HG02852 (cell line): ENCODE measurements around the gene SAC3D1.
A peak's percentile ranks its signal among the peaks of the same experiment; 100 is the strongest.
"Not testable (repeated sequence)": the region's sequence is repeated elsewhere in the genome, so short reads cannot be mapped to it uniquely, and the experiment has no call there.

ENCODE experiments used
- ATAC-seq: cut with Tn5 transposase; IDR thresholded peaks from one replicate; pipeline ENCODE4 v1.9.1; 2021; ENCODE audit warnings: mild to moderate bottlenecking, moderate library complexity; ENCODE audit not compliant: unreplicated experiment

Gene SAC3D1

DNA sequence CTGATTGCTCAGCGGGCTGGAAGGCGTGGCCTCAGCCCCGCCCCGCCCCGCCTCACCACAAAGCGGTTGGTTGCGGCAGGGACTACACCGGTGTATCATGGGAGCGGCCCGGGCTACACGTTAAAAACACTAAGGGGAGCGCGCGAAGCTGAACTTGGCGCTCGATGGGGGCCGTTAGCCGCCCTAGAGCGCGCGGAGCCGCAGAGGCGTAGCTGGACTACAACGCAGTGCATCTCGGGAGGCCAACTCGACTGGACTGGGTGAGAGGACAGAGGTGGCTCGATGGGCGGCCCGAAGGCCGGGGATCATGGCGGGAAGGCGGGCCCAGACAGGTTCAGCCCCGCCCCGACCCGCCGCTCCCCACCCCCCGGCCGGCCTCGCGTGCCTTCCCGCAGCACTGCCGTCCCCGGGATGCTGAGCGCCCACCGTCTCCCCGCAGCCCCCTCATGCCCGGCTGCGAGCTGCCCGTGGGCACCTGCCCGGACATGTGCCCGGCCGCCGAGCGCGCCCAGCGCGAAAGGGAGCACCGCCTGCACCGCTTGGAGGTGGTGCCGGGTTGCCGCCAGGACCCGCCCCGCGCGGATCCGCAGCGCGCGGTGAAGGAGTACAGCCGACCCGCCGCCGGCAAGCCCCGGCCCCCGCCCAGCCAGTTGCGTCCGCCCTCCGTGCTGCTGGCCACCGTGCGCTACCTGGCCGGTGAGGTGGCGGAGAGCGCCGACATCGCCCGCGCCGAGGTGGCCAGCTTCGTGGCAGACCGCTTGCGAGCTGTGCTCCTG lies at the start of gene SAC3D1:
Gene SAC3D1 (plus strand): TSS at position 364 of the 776 bp plus-strand sequence. CDS start 83 bp downstream, at position 447.
- peak; percentile 84 for ATAC-seq

DNA sequence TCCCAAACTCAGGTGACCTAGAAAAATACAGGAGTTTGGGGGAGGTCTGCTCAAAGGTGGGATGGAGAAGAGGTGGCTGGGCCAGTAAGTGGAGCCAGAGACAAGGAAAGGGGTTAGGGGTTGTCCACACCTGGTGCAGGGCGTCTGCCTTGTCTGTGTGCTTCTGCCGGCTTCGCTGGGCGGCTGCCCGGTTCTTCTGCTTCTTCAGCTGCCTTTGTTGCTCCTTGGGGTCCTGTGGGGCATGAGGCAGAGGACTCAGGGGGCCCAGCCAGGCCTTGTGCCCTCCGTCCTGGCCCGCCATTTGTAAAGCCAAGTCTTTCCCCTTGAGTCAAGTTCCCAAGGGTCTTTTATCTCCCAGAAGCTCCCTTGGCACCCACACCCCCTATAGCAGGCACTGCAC lies 46.7 kb upstream of the SAC3D1 start:
- no peak for ATAC-seq

DNA sequence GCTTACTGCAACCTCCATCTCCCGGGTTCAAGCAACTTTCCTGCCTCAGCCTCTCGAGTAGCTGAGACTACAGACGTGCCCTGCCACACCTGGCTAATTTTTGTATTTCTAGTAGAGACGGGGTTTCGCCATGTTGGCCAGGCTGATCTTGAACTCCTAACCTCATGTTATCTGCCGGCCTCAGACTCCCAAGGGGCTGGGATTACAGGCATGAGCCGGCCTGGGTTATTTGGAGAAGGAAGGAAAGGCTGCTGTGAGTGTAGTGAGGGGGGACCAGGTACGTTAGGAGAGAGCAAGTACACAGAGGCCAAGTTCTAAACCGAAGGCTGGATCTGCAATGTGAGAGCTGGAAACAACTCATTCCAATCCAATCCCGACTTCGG lies 44.7 kb upstream of the SAC3D1 start:
- no peak for ATAC-seq

DNA sequence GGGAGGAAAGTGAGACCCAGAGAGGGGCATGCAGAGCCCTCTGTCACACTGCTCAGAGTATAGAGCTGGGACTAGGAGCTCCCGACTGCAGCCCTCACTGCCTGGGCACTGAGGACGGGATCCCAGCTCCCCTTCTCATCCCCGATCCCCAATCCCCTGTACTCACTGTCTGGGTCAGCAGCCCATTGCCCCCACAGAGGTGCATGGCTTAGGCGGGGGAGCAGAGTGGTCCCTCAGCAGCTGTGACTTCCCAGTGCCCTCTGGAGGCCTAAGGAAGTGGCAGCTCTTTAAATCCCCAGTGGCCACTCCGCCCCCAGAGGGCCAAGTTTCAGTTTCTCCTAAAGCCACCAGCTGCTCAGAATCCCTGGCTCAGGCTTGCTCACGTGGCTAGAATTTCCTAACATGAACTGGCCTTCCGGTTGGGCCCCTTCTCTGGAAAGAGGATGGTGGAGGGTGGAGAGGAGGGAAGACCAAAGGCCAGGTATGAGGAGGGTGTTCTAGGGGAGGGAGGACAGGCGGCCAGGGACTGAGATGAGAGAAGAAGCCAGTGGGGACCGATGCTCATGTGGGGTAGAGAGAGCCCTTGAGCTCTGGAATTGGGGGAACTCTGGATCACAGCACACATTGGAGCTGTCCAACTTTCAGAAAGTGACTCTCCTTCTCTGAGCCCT lies 44.2 kb upstream of the SAC3D1 start, which contains the start of gene BATF2:
Gene BATF2 (minus strand): TSS at position 262 of the 671 bp plus-strand sequence. CDS start 57 bp downstream, at position 205.
- no peak for ATAC-seq

DNA sequence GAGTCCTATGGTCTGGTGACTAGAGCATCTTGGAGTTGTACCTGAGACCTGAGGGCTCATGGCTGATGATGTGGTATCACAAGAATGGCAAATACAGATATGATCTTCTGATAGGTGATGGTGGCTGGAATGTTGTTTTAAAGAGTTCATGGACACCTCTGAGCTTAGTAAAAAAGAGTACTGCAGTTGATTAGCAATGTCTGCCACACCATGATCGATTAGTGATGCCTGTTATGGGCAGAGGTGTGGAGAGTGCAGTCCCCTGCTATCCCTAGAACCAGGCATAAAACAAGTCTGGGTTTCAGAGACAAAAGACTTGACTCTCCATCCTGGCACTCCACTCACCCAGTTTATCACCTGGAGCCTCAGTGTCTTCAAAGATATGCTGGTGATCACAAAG lies 42.9 kb upstream of the SAC3D1 start:
- no peak for ATAC-seq

DNA sequence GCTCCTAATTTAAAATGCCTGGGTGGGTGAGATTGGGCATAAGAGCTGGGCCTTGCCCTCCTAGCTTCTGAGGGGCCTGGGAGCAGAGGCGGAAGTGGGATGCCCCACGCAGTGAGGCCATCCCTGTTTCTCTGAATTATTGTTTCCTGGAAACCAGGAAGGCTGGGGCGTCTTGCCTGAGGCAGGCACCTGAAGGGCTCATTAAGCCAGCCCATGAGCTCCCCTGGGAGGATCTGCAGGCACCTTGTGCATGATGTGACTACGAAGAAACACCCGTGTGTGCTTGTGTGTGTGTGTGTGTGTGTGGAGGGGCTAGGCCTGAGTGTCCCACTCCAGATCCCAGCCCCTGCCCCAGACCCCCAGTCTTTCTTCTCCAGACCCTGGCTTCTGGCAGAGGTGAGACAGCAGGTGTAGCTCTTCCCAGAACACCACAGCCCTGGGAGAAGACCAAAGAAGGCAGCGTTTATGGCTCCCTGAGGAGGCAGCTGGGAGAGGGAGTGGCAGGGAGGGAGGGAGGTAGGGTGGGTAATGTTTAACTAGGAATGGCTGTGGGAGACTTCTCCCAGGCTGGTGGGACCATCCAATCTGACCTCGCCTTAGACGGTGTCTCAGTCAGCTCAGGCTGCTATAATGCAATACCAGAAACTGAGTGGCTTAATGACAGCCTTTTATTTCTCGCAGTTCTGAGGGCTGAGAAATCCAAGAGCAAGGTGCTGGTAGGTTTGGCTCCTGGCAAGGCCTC lies 42.1 kb upstream of the SAC3D1 start:
- no peak for ATAC-seq

DNA sequence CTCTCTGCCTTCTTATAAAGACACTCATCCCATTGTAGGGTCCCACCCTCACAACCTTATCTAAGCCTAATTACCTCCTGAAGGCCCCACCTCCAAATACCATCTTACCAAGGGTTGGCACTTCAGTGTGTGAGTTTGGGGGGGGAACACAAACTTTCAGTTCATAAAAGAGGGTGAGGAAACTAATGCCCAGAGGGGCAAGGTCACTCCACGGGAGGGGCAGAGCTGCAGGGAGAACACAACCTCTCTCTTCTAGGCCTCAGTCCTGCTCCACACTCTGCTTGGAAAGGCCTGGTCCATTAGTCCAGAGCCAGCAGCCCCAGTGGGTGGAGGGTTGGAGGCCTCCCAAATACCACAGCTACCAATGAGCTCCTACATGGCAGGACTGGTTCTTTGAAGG lies 41.5 kb upstream of the SAC3D1 start:
- no peak for ATAC-seq

DNA sequence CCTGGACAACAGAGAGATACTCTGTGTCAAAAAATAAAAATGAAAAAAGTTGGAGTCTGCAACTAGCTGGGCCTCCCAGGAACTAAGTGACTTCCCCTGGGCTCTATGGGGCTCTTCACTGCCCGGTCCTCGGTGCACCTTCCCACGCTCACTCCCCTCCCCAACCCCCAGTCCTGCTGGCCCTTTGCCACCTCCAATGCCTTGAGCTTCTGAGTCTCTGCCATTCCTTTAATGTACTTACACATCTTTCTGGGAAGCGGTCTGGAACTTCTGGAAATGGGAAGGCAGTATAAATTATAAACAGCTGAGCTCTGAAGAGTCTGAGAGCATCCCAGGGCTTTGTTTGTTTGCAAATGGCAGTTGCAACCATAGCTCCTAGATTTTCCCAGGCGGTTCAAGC lies 38.3 kb upstream of the SAC3D1 start:
- ATAC-seq = no peak

DNA sequence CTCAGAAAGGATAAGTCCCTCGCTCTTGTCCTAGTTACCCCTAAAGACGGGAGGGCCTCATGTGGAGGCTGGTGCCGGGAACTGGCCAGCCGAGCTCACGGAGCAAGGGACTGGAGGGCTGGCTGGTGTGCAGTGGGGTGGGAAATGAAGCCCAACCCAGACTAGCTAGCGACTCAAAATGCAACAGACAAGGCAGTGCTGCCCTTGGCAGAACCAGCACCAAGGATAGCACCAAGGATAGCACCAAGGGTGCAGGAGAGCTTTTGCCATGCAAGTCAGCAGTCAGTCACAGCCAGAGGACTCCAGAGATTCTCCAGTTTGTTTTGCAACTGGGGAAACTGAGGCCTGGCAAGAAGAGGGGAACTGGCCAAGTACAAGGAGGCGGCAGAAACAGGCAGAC lies 37.7 kb upstream of the SAC3D1 start:
- ATAC-seq = no peak

DNA sequence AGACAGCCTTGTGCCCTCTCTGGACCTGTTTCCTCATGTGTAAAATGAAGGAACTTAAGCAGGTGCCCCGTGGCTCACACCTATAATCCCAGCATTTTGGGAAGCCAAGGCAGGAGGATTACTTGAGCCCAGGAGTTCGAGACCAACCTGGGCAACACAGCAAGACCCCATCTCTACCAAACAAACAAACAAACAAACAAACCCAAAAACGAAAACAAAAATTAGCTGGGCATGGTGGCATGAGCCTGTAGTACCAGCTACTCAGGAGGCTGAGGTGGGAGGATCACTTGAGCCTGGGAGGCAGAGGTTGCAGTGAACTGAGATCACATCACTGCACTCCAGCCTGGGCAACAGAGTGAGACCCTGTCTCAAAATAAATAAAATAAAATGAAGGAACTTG lies 37.0 kb upstream of the SAC3D1 start:
- not testable (repeated sequence) for ATAC-seq

DNA sequence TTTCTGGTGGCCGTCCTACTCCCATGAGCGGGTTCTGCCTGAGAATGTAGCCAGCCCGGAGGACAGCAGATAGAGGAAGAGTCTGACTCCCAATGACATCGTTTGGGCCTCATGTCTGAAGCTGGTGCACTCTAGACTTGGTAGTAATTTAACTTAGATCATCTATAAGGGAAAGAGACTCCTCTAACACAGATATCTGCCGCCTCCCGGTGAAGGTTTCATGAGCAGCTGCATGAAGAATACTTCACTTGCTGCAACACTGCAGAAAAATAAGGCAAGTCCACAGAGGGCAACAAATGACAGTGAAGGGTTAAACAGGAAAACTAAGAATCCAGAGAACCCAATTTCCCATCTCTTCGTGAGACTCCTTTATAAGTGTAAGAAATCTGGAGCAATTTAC lies 33.0 kb upstream of the SAC3D1 start:
- no peak for ATAC-seq

DNA sequence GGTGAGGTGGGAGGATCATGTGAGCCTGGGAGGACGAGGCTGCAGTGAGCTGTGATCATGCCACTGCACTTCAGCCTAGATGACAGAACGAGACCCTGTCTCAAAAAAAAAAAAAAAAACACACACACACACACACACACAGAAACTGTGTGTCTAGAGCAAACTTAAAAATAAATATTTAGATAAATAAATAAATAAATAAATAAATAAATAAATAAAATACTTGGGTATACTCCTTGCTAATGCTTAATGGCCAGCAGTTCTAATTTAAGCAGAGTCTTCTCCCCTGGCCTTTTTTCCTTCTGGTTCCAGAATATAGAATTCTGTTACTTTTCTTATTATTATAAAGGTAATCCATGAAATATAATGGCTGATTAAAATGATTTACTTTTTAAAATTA lies 32.1 kb upstream of the SAC3D1 start:
- ATAC-seq = no peak

DNA sequence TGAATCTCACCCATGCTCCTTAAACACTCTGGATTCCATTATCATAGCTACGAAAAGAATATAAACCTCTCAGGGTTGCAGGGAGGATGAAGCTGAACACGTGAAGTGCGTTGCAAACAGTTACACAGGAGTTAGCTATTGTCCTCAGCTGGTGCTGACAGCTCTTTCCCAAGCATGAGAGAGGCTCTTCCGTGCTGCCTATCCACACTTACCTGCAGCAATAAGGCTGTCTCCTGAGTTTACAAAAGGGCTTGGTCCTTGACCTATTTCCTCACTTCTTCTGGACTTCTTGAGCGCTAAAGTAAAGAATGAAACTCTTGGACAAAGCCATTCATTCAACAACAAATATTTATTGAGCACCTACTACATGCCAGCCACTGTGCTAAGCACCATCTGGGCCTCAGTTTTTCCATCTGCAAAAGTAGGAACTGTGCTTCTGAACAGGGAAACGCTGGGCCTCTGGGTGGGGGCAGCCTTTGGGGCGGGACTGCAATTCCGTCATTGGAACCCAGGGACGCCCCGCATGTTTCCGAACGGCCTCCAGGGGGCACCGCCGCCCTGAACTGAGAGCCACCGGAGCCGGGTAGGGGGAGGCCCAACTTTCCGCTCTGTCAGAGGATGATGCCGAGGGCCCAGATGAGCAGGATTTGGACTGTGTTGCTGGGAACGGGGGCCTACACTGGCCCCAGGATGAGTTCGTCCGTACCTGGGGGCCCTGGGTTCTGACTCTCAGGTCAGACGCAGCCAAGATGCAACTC lies 27.7 kb upstream of the SAC3D1 start:
- ATAC-seq = peak; percentile 63

DNA sequence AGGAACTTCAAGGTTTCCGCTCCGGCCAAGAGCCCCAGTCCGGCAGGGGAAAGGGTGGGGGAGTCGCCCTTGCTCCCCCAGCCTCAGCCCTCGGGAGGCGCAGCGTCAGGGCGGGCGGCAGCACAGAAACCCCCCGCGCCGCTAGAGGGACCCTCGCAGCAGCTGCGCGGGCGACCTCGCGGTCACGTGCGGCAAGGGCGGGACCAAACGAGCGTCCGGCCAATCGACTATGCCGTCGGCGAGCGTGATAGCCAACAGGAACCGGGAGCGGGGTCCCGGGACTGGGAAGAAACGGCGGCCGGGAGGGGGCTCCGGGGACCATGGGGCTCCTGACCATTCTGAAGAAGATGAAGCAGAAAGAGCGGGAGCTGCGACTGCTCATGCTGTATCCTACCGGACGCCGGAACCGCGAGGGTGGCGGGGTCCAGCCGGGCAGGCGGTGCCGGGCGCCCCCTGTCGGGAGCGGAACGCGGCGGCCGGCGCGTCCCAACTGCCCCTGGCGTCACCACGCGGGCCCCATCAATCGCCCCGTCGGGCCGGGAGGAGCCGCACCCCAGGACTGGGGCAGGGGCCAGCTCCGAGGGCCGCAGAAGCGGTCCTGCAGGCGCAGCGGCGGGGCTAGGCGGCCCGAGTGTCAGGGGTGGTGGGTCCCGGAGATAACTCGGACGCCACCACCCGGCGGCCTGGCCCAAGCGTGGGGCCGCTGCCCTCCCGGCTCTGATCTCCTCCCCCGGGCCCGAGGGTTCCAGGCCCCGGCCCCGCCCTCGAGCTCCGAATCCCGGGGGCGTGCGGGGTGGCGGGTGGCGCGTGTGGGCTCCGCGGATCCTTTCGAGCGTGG lies 26.9 kb upstream of the SAC3D1 start, which contains the start of gene ARL2:
Gene ARL2 (plus strand): TSS at position 273 of the 838 bp plus-strand sequence. CDS start 48 bp downstream, at position 321.
- peak; percentile 77 for ATAC-seq

DNA sequence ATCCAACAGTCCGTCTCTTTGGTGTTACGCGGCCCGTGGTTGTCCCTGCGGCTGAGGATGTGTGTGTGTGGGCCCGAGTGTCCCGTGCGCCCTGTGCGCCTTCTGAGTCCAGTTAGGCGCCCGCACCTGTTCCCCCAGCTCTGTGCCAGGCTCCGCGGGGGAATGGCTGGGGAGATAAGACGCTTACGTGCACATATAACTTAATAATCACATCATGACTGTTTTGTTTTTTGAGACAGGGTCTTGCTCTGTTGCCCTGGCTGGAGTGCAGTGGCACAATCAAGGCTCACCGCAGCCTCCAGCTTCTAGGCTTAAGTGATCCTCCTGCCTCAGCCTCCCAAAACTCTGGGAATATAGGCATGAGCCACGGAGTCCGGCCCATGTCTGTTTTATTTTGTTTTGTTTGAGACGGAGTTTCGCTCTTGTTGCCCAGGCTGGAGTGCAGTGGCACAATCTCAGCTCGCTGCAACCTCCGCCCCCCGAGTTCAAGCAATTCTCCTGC lies 26.2 kb upstream of the SAC3D1 start:
- ATAC-seq = no peak

DNA sequence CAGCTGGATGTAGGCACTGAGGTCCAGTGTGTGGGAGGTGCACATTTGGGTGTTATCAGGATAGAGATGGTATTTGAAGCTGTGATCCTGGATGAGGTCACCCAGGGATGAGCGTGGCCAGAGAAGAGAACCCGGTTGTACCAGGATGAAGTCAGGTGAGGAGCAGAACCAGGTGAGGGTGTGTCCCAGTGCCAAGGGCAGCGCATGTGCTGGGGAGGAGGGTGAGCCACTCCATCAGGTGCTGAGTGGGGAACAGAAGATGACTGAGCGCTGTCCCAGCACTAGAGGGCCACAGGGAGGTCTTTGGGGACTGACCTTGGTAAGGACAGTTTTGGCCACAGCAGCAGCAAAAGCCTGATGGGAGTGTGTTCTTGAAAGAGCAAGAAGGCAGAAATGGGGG lies 24.3 kb upstream of the SAC3D1 start:
- ATAC-seq = no peak

DNA sequence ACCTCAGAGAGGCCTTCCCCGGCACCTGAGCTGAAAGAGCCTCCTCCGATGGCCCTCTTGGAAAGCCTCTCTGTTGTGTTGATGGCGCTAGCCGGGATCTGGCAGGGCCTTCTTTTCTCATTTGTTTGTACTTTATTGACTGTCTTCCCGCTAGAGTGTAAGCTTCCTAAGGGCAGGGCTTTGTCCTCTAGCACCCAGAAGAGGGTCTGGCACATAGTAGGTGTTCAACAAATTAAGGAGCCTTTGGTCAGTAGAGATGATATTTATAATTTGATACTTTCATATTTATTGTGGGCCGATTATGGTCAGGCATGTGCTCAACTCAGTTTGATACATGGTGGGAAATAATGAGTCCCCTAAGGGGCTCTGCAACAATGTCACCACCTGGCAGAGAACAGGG lies 23.1 kb upstream of the SAC3D1 start:
- no peak for ATAC-seq

DNA sequence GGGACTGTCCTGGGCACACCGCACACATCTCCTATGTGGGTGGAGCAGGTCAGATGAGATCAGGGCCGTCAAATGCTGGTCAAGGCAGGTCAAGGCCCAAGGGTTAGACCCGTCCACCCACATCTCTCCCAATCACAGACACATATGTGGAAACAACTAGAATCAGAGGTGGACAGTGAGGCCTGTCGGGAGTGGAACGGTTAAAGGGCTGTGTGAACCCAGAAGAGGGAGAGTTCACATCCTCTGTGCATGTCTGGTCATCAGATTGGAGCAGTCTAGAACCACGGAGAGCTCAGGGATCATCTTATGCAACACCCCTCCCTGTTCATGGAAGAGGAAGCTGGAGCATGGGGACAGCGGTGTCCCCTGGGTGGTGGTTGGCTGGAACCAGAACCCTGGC lies 21.2 kb upstream of the SAC3D1 start:
- no peak for ATAC-seq

DNA sequence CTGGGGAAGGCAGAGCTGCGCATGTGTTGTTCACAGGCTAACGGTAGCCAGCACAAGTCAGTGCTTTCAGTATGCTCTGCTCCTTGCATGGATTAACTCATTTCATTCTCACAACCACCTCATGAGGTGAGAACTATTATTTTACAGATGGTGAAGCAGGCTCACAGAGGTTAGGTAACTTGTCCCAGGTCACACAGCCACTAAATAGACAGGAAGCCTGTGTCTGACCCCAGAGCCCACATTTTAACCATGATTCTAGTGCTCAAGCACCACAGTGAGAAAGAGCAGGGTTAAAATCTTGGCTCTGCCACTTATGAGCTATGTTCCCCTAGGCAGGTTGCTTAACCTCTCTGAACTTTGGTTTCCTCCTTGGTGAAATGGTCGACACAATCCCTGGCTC lies 20.0 kb upstream of the SAC3D1 start:
- ATAC-seq = no peak

DNA sequence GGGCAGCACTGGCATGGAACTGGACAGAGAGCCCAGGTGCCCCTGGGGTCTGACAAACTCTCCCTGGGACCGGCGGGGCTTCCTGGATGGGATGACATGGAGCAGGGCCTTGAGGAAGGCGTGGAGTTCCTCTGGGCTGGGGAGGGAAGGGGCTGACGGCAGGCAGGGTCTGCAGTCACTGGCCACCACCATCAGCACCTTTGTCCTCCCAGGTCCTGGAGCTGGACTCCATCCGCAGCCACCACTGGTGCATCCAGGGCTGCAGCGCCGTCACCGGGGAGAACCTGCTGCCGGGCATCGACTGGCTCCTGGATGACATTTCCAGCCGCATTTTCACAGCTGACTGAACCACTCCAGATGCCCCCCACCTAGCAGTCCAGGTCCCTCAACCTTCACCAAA lies 19.5 kb upstream of the SAC3D1 start:
- ATAC-seq = no peak
